Ureter (tissue), 1 donor: Measurements from ENCODE around the gene AGBL4. TPM values are rescaled to one million over a fixed set of nuclear protein-coding genes. Genes with fewer than 3 reads are reported as not detected.

ENCODE experiments used
- DNase-seq: peaks from one replicate; pipeline ENCODE4 v3.0.0-alpha.2; 2020; ENCODE audit warnings: low spot score
- total RNA-seq: library from RNA; stranded (reverse); gene quantifications from one replicate; pipeline ENCODE4 v1.2.4, GENCODE V29; 2023
- donor health status: DM: yes; HTN: yes; CAD: no.

The AGBL4 gene
- total RNA-seq, 1 donor from 2014 or later: 0.21 TPM

DNA sequence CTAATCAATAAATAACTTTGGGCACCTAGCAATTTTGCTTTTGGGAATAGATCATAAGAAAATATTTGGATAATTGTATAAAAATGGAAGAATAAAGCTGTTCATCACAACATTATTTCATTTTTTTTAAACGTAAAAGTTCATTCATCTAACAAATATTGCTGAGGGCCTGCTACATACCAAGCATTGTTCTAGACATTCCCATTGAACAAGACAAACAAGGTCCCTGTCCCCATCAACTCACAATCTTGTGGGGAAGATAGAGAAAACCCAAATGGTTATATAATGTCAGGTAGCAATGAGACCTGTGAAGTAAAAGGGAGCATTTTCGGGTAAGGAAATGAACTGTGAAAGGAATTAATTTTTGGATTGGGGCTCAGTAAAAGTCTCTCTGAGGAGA is 1193.0 kb downstream of the AGBL4 start:
- no peak for DNase-seq

DNA sequence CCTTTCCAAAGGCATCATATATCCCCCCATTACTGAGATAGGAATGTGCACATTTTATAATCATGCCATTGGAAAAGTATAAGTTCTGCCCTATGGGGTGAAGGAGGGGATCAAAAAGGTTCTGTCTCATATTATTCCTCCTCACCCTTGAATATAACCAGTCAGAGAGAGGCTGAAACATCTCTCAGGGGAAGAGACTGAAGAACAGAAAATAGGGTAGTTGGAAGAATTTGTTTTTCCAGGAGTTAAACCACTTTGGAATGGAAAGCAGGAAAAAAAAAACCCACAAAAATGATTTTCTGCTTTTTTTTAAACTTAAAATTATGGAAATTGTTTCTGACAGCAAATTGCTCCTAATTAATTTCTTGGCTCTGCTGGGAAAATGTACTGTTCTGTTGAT is 1194.3 kb downstream of the AGBL4 start:
- no peak for DNase-seq

DNA sequence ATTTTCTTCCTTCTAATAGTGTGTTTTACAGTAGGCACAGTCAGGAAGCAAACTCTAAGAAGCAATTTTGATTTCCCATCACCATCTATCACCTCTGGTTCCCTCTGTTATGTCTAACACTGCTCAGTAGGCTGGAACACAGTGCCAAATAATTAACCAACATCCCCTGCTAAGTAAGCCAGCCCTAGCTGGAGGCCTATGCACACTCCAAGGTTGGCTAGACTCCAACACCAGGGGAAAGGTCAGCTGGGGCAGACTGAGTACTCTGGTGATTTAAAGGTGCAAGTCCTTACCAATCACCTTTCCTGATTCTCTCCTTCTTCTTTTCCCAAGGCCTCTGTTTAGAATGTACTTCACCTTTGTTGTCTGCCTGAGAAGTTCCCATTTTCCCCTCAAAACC is 1200.6 kb downstream of the AGBL4 start:
- DNase-seq: no peak

DNA sequence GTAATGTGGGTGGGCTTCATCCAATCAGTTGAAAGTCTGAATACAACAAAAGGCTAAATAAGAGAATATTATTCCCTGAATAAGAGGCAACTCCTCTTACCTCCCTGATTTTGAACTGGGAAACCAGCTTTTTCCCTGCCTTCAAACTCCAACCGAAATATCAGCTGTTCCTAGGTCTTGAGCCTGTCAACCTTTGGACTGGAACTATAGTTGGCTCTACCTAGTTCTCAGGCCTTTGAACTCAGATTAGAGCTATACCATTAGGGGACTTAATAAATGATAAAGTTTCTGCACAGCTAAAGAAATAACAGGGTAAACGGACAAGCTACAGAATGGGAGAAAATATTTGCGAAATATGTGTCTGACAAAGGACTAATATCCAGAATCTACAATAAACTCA is 1203.3 kb downstream of the AGBL4 start:
- DNase-seq: no peak

DNA sequence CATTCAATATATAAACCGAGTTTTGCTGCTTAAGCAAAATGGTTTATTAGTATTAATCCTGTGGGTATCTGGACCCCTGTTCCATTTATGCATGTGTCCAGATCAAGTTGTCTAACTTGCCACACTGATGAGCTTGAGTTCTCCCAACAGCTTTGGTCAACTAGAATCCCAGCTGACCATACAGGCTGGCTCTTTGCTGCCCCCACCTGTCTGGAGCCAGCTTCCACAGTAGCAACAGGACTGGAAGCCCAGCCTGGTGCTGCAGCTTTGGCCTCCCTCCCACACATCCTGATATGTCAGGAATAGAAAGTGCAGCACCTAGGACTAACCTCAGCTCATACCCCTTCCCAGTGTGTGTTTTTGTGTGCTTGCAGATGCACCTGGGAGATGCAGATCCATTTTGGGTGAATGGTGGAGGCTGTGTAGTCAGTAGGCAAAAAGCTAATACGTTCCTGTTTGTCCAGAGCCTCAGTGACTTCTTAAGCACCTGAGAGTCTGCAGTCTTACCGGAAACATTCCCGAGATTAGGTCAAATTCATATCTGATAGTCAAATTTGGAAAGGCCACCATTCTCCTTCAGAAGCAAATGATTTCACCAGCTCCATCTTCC is 1206.1 kb downstream of the AGBL4 start:
- peak; percentile 68 for DNase-seq

DNA sequence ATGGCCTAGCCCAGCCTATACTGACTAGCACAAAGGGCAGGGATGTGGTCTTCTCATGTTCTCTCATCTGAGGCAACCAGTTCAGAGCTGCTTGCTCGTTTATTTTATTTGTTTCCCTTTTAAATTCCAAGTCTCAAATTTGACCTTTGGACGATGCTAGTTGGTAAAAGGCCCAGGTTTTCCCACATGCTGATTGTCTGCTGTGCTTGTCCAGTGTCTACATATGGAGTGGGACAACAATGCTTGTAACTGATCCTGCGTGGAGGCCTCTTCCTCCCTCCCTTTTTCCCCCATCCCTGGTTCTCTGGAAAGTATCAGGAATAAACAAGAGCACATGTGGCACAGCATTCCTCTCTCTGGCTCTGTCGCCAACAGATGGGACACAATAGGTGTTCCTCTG is 1213.0 kb downstream of the AGBL4 start:
- DNase-seq: no peak

DNA sequence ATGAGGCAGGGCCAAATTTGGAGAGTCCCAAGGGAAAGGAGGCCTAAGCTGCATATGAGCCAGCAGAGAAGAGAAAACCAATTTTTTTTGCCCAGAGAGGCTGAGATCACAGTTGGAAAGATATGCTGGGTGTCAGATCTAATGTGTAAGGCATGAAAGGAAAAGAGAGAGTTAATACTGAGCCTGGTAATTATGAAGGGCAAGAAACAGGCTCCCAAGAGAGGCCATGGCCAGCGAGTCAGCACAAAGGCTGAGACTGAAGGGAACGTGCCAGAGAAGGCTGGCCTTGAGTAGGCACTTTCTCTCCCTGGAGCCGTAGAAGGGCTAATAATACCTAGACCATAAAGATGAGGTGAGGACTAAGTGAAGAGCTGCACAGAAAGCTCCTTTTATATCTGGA is 1215.3 kb downstream of the AGBL4 start:
- no peak for DNase-seq

DNA sequence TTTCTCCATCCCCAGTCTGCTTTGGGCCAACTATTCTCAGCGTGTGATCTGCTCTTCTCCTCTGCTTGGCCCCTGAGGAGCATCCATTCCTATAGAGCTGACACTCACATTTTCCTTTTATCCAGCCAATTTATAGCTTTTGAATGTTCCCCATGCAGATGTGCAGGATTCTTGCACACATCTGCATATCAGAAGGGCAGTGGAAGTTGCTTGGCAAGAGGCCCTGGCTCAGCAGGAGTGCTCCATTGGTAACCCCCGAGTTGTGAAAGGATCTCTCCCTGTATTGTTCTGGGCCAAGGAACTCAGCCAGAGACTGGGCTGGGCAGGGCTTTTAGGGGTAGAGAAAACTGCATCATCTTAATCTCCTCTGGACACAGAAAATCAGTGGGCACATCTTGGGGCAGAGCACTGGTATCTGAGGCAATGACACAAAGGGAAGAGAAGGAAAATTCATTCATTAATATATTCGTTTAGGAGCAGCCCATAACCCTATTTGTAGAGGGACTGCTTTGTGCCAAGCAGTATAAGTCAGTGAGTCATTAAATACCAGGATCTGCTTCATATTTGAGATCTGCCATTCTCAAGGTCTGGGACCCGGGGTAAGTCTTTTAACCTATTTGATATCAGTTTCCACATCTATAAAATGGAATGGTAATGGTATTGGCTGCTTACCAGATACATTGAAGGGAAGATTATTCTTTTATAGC is 1216.0 kb downstream of the AGBL4 start:
- no peak for DNase-seq

DNA sequence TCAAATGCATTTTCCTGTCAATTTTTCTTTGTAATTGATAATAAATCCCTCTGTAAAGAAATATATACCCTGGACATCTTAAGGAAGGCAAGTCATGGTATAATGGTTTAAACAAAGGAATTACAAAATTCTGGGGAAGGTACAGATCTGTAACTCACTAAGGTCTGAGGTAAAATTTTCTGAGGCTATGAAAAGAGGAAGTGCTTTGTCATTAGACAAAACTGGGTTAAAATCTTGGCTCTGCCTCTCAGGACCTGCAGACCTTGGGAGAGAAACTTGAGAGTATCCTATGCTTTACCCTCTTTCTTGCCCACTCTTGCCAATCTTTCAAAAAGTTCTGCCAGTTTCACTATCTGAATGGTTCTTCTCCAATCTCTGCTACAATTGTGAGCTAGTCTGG is 1220.3 kb downstream of the AGBL4 start:
- DNase-seq: no peak

DNA sequence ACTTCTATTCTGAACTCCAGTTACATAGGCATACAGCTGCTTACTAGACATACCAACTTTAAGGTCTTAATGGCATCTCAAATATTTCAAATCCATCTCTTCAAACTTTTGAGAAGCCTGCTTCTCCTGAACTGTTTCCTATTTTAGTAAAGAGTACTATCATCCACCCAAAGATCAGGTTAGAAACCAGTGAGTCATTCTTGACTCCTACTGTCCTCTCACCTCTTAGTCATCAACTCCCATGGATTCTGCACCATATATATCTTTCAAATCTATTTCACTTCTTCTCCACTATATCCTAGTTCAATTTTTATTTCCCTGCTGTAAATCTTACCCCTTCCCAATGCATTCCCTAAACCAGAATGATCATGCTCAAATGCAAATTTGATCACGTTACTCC is 1228.9 kb downstream of the AGBL4 start:
- no peak for DNase-seq

DNA sequence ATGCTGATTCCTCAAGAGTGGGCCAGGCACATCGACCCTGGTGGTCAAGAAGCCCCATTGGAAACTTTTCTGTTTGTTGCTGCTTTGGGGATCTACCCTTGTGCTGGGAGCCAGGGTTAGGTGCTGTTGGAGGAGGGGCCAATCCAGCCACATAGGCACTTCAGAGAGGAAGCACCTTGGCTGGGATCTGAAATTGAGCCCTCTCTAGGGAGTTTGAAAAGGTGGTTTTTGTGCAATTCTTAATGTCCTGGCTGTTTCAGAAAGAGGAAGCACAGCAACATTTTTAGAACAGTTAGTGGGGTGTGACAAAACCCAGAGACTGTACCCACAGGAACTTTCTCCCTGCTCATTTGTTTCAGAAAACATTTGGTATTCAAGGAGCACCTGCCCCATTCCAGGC is 1229.9 kb downstream of the AGBL4 start:
- DNase-seq: no peak

DNA sequence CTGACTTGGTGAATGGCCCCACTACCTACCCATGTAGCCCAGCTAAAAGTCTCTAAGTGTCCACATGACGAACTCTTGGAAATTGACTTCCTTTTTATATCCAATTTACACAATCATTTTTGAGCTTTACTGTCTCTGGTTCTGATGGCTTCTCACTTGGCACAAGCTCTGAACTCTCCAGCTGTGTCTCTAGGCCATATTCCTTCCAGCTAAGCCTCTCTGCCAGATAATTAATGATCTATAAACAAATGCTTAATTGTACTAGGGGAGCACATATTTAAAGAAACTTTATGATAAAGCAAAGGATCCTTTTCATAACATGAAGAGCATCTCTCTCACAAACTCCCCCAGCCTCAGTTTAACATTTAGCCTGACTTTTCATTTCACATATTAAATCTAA is 1230.8 kb downstream of the AGBL4 start:
- DNase-seq: no peak

DNA sequence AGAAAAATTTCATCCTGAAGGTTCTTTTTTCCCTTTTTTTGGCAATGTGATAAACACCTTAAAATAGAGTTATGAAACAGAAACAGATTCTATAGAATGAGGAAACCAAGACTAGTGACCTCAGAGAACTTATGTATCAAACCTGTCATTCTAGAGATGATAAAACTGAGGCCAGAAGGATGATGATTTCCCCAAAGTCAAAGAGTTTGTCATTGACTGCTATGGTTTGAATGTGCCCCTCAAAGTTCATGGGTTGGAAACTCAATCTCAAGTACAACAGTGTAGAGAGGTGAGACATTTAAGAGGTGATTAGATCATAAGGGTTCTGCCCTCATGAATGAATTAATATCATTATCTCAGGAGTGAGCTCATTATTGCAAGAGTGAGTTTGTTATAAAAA is 1233.4 kb downstream of the AGBL4 start:
- DNase-seq: no peak

DNA sequence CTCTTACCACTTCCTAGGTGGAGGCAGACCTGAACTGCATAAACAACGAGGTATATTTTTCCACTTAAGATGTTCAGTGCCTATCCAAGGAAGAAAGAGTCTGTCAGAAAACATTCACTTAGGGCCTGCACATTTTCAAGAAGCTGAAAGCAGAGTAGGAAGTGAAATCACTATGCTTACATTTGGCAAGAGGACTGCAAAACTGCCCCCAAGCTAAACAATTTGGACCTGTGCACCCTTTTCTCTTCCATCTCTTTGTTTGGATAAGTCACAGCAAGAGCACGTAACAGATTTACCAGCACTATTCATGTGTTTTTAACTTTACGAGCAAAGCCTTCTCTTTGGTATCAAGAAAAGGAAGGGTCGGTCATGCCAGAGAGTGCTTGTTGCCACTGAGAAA is 1233.9 kb downstream of the AGBL4 start:
- no peak for DNase-seq

DNA sequence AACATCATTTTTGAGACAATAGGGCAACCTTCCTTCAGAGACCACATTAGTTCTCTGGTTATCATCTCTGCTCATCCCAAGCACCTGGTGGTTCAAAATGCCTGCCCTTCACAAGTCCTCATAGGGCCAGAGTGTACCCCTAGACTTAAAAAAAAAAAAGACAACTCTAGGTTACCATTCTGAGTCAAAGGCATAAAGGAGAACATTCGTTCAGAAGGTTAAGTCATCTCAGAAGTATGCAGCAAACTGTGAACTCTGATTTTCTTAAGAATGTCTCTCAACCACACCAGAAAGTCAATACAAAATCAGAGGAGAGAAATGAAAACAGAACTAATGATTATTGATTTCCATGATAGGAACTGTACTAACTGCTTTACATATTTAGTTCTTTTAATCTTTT is 1237.9 kb downstream of the AGBL4 start:
- no peak for DNase-seq

DNA sequence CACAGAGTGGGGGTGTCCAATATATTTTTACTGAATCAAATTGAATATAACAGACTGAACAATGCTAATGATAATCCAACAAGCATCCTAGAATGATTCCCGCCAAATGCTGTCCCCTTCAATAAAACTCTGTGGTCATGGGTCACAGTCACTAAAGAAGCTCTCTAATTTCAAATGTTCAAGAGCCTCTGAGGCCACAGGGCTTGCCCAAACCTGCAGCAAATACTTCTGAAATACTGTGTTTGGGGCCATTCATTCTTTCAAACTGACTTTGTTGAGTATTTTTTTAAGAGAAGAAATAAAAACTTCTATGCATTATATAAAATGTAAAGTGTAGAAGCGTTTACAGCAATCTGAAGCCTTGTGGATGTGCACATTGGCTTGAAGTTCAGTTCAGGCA is 1239.5 kb downstream of the AGBL4 start:
- DNase-seq: no peak

DNA sequence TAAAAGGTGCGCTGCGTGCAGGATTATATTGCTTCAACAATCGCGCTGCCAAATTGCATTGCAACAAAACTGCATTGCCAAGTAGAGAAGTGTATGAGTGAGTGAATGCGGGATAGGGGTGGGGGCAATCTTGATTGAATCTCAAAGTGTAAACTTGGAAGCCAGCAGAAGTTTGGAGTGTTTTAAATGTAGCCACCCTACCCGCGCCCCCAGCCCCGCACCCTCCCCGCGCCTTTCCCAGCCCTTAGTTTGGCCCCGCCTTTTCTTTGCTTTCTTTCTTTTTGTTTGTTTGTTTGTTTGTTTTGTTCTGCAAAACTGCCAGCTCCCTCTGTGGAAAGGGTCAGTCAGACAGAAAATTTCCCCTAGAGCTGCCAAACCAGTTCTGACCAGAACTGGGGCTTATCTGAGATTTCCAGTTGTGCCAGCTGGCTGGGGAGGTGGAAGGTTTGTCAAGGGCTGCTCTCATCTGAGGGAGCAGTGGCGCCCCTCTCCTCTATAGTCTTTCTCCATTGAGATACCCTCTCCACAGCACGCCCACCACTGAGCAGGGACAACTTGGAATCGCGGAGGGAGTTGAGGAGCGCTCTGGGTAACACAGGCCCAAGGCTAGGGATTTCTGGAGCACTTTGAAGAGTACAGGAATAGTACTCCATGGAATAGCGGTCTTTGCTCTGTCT is 1246.4 kb downstream of the AGBL4 start:
- peak; percentile 63 for DNase-seq

DNA sequence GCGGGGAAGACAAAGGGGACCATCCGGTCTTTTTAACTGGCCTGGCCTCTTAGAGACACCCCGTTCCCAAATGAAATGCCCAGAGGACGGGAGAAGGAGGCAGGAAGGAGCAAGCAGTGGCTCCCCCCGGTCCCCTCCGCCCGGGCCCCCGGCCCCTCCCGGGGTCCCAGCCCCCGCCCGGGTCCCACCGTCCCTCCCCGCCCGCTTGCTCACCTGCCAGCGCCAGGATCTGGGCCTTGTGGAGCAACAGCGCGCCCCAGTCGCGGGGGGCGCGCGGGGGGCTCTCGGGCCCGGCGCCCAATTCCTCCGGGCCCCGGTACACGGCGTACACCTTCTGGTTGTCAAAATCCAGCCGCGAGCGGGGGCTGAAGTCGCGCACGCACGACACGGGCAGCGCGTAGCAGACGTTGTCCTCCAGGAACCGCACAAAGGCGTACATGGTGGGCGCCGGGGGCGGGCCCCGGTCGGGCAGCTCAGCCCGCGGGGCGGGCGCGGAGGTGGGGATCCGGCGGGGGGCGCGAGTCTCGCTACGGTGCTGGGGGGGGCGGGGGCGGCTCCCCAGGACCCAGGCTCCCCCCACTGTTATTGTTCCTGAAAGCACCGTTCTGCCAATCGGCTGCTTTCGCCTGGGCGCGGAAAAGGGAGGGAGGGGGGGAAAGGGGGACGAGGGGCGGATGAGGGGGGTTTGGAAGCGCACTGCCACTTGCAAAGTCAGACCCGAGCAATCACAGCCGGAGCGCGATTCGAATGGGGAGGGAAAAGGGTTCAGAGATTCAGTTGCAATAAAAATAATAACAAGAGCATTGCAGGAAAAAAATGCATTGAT is 1247.1 kb downstream of the AGBL4 start, which contains the start of gene BEND5:
Gene BEND5, minus strand, starts transcription at position 499 of the 826 bp plus-strand sequence. Its CDS starts 60 bp downstream, at position 439.
- peak; percentile 65 for DNase-seq

DNA sequence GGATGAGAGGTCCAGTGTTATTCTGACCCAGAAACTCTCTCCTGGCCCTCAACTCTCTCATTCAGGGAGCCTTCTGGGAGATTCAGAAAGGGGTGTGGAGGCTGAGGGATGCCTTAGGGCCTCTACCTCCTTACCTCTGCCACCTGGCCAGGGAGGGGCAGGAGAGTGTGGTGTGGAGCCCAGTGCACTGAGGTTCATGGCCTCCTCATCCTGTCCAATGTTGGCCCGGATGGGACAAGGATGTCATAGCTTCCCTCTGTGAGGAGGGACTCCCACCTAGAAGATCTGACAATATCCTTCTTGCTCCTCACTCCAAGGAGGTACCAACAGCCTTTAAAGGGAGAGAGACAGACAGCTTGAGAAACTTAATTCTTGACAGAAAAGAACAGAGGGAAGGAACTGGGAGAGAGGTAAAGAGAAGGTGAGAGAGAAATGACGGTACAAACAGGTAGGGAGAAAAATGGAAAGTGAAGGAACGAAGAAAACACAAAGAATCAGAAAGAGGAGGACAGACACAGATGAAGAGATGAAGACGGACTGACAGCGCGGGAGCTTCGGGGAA is 1247.8 kb downstream of the AGBL4 start:
- DNase-seq: no peak

DNA sequence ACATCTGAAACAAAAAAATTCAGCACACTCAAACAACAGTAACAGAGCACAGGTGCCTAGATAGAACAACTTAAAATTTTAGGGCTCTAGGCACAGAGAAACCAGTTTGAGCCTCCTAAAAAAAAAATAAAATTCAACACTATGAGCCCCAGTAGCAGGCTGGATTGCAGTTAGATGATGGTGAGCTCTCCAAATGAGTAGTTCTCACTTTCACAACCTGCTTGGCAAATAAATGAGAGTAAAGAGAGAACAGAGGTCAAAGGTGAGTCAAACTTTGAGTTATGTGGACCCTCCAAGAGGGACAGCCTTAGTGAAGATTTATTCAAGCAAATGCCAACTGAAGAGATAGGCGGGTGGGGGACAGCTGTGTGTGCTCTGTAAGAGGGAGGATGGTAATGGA is 1250.6 kb downstream of the AGBL4 start:
- no peak for DNase-seq

DNA sequence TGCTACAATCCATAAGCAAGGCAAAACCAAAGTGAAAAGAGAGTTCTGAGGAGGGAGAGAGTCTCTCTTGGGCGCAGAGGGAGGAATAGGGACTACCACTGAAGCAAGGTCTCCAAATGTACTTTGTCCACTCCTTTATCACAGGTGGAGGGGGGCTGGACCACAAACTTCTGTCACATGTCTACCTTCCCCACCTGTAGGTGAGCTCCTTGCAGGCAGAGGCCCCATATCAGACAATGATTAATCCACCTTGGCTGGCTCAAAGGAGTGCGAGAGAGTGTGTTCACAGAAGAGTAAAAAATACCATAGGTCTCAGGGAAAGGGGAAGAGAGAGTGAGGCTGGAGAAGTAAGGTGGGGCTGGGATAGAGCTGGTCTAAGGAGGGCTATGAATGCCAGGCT is 1251.5 kb downstream of the AGBL4 start:
- no peak for DNase-seq

DNA sequence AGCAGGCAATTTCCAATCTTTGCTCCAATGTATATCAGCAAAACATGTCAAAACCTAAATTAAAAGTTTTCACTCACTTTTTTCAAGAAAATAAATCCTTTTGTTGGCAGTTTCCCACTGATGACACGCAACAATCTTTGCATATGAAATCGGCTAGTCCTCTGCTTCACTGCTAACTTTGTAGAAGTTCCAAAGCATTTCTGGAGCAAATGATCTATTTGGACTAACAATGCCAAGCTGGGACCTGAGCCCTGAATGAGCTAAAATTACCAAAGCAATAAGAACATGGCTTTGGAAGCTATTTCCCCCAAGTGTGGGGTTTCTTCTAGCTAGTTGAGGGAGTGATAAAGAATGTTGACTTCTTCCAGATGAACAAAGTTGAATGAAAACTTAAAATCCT is 1252.2 kb downstream of the AGBL4 start:
- no peak for DNase-seq
